HG03139 (cell line): ENCODE results near the gene AHNAK.
"Not testable (repeated sequence)": the region's sequence is repeated elsewhere in the genome, so short reads cannot be mapped to it uniquely, and the experiment has no call there.

Experiments
- ATAC-seq: cut with Tn5 transposase; IDR thresholded peaks from one replicate; pipeline ENCODE4 v1.9.1; 2021; ENCODE audit not compliant: unreplicated experiment

AHNAK gene

GRCh38 chr11:62546244-62546928 lies at the start of gene AHNAK:
AHNAK (minus strand) TSS chr11:62546806; CDS start chr11:62536098, 10,708 bp downstream.
- no peak for ATAC-seq

DNA sequence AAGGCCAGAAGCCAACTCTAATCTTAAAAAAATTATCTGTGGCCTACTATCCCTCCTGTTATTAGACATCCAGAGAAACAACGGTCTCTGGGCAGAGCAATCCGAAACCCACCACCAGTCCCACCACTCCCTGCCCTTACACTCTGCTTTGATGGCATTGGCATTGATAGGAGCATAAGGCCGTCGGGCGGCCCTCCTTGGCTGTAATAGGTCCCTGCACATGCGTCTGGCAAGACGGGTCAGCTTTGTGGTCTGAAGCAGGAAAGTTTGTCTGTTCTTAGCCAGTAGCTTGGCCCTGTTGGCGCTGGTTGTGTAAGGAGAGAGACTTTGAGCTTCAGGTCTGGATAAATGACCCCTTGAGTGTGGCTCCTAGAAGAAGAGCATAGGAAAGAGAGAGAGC lies 48.5 kb upstream of the AHNAK start:
- ATAC-seq, result no peak

- ATAC-seq, result no peak
These were observed 46.9 kb upstream of the AHNAK start for GRCh38 chr11:62593434-62594044.

GRCh38 chr11:62592989-62593421 lies 46.4 kb upstream of the AHNAK start:
- ATAC-seq, result no peak

DNA sequence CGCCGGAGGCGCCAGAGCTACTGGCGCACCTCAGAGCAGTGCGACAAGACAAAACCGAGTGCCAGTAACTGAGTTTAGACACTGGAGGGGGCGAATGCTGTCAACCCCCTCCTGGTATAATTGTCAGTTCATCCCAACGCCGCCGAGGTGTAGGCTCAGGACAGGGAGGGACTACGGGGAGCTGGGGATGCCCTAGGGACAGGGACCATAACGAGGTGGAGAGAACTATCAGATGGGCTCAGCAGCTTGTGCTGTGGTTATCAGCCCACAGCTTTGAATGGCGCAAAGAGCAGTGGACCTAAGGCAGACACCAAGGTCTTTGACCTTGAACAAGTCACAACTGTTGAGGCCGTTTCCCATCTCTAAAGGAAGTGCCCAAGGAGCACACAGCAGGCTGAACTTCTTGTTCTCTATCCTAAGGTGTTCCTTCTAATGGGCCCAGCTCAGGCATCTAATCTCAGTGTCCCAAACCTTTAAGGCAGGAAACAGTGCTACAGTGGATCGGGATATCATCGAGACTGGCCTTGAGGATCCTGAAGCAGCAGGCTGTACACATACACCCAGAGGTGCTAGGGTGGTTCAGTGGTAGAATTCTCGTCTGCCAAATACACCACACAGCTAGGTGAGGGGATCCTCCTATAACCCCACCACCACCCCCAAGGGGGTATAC lies 45.7 kb upstream of the AHNAK start:
- ATAC-seq, result peak; percentile 7

- peak; percentile 84 for ATAC-seq
These were observed 45.0 kb upstream of the AHNAK start, which contains the start of gene TUT1 for GRCh38 chr11:62591448-62592145. TUT1 (minus strand) TSS chr11:62591523; CDS start chr11:62591485, 38 bp downstream.

DNA sequence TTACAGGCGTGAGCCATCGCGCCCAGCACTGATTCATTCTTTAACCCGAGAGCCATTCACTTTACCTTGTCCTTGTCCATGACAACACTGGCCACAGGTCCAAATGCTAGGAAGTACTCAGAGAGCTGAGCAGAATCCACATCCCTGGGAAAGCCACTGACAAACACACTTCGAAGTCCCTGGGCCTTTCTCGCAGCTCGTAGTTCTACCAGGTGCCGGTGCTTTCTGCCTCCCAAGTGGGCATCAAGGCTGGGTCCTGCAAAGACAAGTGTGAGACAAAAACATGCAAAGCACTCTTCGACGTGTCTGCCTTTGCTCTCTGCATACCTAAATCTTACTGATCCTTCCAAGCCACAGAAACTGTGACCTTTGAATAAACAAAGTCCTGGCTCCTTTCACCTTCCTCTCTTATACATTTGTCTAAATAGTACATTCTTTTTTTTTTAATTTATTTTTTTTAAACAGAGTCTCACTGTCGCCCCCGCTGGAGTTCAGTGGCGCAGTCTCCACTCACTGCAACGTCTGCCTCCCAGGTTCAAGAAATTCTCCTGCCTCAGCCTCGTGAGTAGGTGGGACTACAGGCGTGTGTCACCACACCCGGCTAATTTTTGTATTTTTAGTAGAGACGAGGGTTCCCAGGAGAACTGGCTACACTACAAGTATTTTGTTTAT lies 42.5 kb upstream of the AHNAK start:
- no peak for ATAC-seq

- not testable (repeated sequence) for ATAC-seq
These were observed 38.8 kb upstream of the AHNAK start for GRCh38 chr11:62585356-62585755.

DNA sequence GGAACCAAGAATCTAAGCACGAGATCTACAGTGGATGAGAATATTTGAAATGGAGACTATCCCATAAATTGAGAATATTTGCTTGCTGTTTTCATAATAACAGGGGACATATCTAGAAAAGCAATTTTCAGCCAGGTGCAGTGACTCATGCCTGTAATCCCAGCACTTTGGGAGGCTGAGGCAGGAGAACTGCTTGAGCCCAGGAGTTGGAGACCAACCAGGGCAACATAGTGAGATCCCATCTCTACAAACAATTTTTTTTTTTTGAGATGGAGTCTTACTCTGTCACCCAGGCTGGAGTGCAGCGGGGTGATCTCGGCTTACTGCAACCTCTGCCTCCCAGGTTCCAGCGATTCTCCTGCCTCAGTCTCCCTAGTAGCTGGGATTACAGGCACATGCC lies 35.1 kb upstream of the AHNAK start:
- ATAC-seq, result not testable (repeated sequence)

DNA sequence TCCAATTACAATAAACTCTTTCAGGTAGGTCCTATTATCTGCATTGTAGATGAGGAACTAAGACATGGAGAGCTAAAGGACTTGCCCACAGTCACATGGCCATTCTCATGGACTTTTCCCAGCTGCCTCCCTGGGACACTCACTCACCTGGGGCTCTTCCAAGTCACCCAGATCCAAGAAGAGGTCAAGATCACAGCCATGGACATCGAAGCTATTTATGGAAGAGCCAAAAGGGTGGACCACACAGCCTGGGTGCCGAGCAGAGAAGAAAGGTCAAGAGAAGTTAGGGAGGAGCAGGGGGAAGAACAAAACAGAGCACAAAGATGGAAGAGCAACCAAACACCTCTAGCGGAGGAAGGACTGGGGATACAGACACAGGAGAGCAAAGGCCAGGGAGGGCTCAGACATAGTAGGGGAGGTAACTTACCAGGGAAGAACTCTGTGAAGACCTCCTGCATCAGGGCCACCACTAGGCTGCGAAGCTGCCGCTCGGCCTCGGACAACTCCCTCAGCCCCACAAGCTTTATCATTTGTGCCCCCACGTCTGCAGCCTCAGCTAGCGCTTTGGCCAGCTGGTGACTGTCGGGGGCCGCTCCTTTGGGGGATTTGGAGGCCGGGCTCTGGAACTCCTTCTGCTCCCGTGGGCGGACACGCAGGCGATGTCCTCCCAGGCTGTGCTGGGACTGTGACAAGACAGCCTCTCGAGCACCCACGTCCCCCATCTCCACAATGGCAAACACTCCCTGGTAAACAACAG lies 34.5 kb upstream of the AHNAK start:
- no peak for ATAC-seq

DNA sequence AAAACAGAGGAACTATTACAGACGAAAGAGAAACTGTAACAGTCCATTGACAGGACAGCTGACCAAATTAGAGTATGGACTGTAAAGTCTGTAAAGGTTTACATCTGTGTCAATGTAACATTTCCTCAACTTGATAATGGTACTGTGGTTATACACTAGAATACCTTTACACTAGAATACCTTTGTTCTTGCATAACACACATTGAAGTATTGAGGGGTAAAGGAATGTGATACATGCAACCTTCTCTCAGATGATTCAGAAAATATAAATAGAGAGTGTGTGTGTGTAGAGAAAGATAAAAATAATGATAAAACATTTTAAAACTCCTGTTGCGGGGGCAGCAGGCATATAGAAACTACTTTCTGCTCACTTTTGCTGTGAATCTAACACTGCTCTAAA lies 32.6 kb upstream of the AHNAK start:
- no peak for ATAC-seq

DNA sequence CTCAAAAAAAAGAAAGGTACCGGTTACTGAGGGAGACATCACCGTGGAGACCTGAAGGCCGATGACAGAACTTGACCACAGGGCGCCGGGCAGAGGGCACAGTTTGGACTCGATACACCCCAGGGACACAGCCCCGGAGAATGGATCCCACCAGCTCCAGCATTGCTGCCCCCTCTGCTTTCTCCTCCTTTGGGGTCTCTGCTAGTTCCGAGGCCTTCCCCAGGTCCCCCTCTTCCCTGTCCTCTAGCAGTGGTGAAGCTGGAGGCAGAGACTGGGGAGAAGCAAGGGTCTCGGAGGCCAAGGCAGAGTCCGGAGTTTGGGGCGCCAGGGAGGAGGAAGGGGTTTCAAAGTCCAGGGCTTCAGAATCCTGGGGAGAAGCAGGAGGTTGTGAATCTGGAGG lies 31.9 kb upstream of the AHNAK start:
- no peak for ATAC-seq

GRCh38 chr11:62577046-62577714 lies 30.6 kb upstream of the AHNAK start:
- ATAC-seq, result no peak

DNA sequence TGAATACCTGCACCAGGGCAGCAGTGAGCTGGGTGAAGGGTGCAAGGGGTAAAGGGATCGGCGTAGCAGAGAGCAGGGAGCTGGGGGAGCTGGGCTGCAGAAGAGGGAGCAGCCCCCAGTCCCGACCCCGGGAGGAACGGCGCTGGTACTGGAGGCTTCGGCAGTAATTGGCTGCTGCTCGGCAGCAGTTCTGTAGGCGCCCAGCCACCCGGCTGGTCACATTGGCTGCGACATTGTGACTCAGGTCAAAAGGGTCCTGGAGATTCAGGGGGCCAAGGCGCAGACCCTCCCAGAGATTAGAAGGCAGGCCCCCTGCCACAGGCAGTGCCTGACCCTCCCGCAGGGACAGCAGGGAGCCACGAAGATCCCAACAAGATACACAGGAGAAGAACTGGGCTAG lies 29.2 kb upstream of the AHNAK start:
- no peak for ATAC-seq

- no peak for ATAC-seq
These were observed 28.6 kb upstream of the AHNAK start for GRCh38 chr11:62575156-62575555.

DNA sequence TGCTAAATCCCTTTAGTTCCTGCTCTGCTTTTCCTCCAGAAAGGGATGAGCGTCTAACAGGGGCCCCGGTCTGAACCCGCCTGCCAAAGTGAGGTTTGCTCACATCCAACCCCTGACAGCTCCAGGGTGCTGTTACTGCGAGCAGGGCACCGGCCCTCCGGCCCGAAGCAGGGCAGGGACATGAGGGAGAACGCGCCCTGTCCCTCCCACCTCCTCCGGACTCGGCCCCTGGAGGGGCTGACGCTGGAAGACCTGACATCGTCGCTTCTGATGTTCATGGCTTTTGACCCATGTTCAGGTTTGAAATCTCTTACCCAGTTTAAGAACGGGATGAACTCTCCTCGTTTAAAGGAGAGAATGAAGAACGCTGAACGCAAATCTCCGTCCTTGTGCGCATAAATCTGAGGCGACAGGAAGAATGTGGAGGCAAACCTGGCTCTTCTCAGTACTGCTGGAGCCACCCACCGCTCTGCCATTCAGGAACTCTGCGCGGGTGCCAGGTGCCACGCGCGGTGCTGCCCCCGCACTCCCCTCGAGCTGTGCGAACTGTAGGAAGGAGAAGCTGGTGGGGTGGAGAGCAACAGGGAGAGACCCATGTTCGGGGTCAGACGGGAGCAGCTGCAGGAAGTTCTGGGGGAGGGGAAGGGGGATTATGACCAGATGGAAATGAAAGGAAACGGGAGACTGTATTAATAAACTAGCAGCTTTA lies 27.9 kb upstream of the AHNAK start:
- peak; percentile 3 for ATAC-seq

DNA sequence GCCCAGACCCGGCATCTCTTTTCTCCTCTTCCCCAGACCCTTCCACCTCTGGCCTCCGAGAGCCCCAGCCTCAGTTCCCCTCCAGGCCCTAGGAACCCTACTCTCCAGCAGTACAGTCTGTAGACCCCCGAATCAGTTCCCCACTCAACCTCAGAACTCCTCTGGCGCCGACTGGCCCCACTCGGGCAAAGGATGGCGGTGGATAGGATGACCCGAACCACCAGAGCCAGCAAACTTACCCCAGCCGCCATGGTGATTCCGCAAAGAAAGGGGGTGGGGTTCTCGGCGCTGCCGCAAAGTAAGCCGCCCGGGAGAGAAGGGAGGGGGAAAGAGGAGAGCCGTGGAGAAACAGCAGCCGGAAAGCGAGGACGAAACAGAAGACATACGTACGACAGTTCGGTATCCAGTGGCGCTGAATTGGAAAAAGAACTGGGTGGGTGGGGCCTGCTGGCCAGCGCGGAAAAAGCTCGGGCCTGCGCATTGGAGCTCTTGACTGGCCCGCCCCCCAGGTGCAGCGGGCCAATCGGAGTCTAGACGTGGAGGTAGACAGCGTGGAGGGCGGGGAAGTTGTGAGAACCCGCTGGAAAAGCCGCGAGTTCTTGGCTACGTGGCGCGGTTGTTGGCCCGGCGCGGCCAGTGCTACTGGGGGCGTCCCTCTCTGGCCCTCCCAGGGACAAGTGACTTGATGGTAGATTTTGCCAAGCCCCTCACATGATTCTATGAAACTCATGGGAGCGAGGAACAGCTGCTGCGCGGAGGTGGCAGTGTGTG lies 27.2 kb upstream of the AHNAK start, which contains the start of gene EEF1G:
Gene EEF1G, minus strand, starts transcription at position 300 of the 771 bp plus-strand sequence. Its CDS starts 49 bp downstream, at position 251.
- peak; percentile 80 for ATAC-seq

- no peak for ATAC-seq
These were observed 26.5 kb upstream of the AHNAK start for GRCh38 chr11:62573006-62573591.
